ENCODE measurements around the gene VEZT.
A peak's percentile ranks its signal among the peaks of the same experiment; 100 is the strongest.

VEZT gene

GRCh38 chr12:95207407-95207806 lies 10.2 kb upstream of the VEZT start:
- H3K27ac ChIP-seq (ENCODE audit: low read depth, low read length) = peak overlapping the region; percentile 97
- peaks cover 31% of the 10 kb centered on the region for H3F3A ChIP-seq (ENCODE audit: control insufficient read depth, insufficient read depth)
- H3K9me3 ChIP-seq (ENCODE audit: control insufficient read depth, insufficient read depth, low read length) = no peaks in the 10 kb centered on the region
- no peaks in the 10 kb centered on the region for H3K9me2 ChIP-seq (replicated peaks; ENCODE audit: control insufficient read depth, low read length)
- no peak overlapping the region for H3K4me3 ChIP-seq (ENCODE audit: low read length)
- H3K27me3 ChIP-seq (ENCODE audit: control insufficient read depth, low read length) = no peaks in the 10 kb centered on the region
- H3K79me2 ChIP-seq (ENCODE audit: control insufficient read depth, low read length) = peaks cover 100% of the 10 kb centered on the region
- peaks cover 76% of the 10 kb centered on the region for H3K36me3 ChIP-seq (ENCODE audit: control insufficient read depth, low read length)
- H3K4me2 ChIP-seq (ENCODE audit: low read length) = peak overlapping the region; percentile 86; the same call in 1 of the 2 replicates
- H3K4me1 ChIP-seq (ENCODE audit: control insufficient read depth, low read length) = peaks cover 97% of the 10 kb centered on the region
- TF ChIP-seq CTCF (IDR thresholded peaks at IDR 0.05; ENCODE audit: low read depth, low read length, poor library complexity, severe bottlenecking) = no peak
- no peak for TF ChIP-seq EZH2phosphoT487 (IDR thresholded peaks at IDR 0.05; ENCODE audit: borderline replicate concordance, low read length)
- H4K20me1 ChIP-seq (ENCODE audit: control insufficient read depth, insufficient read depth, low read depth, low read length) = no peaks in the 10 kb centered on the region

- Histone ChIP-seq H3K9me3 (ENCODE audit: control insufficient read depth, insufficient read depth, low read length) (no peaks in the 10 kb centered on the region), H3K27ac (ENCODE audit: low read depth, low read length) (no peak overlapping the region), H3K4me1 (ENCODE audit: control insufficient read depth, low read length) (peaks cover 97% of the 10 kb centered on the region), H3K9me2 (replicated peaks; ENCODE audit: control insufficient read depth, low read length) (no peaks in the 10 kb centered on the region), H3K4me2 (ENCODE audit: low read length) (peak overlapping the region; percentile 30; the same call in 1 of the 2 replicates), H3K27me3 (ENCODE audit: control insufficient read depth, low read length) (no peaks in the 10 kb centered on the region), H3K79me2 (ENCODE audit: control insufficient read depth, low read length) (peaks cover 100% of the 10 kb centered on the region), H3K4me3 (ENCODE audit: low read length) (no peak overlapping the region), H3F3A (ENCODE audit: control insufficient read depth, insufficient read depth) (peaks cover 20% of the 10 kb centered on the region), H4K20me1 (ENCODE audit: control insufficient read depth, insufficient read depth, low read depth, low read length) (no peaks in the 10 kb centered on the region), H3K36me3 (ENCODE audit: control insufficient read depth, low read length) (peaks cover 73% of the 10 kb centered on the region)
- TF ChIP-seq CTCF (IDR thresholded peaks at IDR 0.05; ENCODE audit: low read depth, low read length, poor library complexity, severe bottlenecking) (no peak), EZH2phosphoT487 (IDR thresholded peaks at IDR 0.05; ENCODE audit: borderline replicate concordance, low read length) (no peak)
Observed at GRCh38 chr12:95208678-95209077, 8.9 kb upstream of the VEZT start.

GRCh38 chr12:95212586-95212985 lies 5.0 kb upstream of the VEZT start:
- Histone ChIP-seq H3K9me3 (ENCODE audit: control insufficient read depth, insufficient read depth, low read length) (no peaks in the 10 kb centered on the region), H3K4me3 (ENCODE audit: low read length) (peak overlapping the region; percentile 92), H3F3A (ENCODE audit: control insufficient read depth, insufficient read depth) (peaks cover 2% of the 10 kb centered on the region; the same call in 1 of the 2 replicates), H3K9me2 (replicated peaks; ENCODE audit: control insufficient read depth, low read length) (no peaks in the 10 kb centered on the region), H3K4me2 (ENCODE audit: low read length) (peak overlapping the region; percentile 61), H3K79me2 (ENCODE audit: control insufficient read depth, low read length) (peaks cover 97% of the 10 kb centered on the region), H4K20me1 (ENCODE audit: control insufficient read depth, insufficient read depth, low read depth, low read length) (no peaks in the 10 kb centered on the region), H3K27me3 (ENCODE audit: control insufficient read depth, low read length) (no peaks in the 10 kb centered on the region), H3K36me3 (ENCODE audit: control insufficient read depth, low read length) (peaks cover 59% of the 10 kb centered on the region), H3K27ac (ENCODE audit: low read depth, low read length) (no peak overlapping the region), H3K4me1 (ENCODE audit: control insufficient read depth, low read length) (peaks cover 72% of the 10 kb centered on the region)
- TF ChIP-seq EZH2phosphoT487 (IDR thresholded peaks at IDR 0.05; ENCODE audit: borderline replicate concordance, low read length) (no peak), CTCF (IDR thresholded peaks at IDR 0.05; ENCODE audit: low read depth, low read length, poor library complexity, severe bottlenecking) (no peak)

All from DOHH2 (cell line).